Endometrium (tissue), 2 donors: ENCODE results near the gene DNAI1.

ENCODE experiments used
- FAIRE-seq: peaks from 2 replicates; lab custom pipeline; 2012; peaks lifted over from hg19 to GRCh38; lab: Jason Lieb, UNC
- donor health status: control.
- donor health status: control.

DNAI1 gene

GRCh38 chr9:34558919-34559623 lies 100.5 kb downstream of the DNAI1 start:
- FAIRE-seq, result no peak

- no peak for FAIRE-seq
Observed at GRCh38 chr9:34559624-34560455, 101.2 kb downstream of the DNAI1 start.

GRCh38 chr9:34560599-34561214 lies 102.1 kb downstream of the DNAI1 start:
- FAIRE-seq, result no peak

GRCh38 chr9:34562135-34562745 lies 103.6 kb downstream of the DNAI1 start:
- no peak for FAIRE-seq

DNA sequence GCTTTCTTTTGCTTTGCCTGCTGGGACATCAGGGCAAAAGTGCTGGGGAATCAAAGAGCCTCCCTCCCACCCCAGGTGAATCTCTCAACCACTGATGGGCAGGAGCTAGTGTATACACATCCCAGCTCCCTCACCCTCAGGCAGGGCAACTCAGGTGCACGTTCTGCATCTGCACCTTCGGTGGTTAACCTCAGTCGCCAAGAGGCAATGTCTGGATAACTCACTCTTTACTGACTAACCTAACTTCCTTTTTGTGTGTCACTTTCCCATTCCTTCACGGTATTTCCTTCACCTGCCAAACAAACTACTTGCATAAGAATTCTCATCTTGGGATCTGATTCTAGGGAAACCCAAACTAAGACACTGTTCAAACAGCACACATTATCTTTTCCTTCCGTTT lies 104.7 kb downstream of the DNAI1 start:
- FAIRE-seq, result no peak

GRCh38 chr9:34564617-34565016 lies 106.0 kb downstream of the DNAI1 start:
- no peak for FAIRE-seq

DNA sequence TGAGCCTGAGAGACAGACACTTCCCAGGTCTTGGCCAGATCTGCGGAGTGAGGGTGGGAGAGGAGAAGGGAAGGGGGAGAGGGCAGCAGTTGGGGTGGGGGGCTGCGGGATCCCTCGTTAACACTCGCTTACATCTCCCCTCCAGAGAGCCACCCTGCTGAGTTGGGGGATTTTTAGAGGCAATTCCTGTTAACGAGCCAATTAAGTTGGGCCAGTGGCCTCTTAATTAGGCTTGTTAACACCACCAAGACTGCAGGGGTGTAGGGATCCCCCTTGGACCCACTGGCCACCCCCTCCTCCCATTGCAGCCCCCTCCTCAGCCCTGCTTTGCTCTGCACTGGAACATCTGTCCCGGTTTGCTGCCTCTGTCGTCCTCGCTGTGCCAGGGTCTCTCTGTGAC lies 107.3 kb downstream of the DNAI1 start:
- FAIRE-seq, result no peak

DNA sequence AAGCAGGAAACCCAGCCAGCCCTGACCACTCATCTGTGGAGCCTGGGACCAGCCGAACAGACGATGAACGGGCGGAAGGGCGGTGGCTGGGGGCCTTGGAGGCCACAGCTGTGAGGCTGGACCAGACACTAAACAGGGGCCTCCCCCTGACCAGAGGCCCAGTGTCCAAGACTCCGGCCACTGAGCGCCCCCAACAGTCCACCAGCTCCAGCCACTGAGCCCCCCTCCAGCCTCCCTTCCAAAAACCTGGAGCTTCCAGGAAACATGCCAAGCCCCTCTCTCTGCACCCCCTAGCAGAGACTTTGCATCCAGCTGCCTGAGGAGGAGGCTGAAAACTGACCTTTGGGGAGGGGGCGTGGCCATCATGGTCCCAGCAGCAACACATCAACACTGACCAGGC lies 107.7 kb downstream of the DNAI1 start:
- no peak for FAIRE-seq

DNA sequence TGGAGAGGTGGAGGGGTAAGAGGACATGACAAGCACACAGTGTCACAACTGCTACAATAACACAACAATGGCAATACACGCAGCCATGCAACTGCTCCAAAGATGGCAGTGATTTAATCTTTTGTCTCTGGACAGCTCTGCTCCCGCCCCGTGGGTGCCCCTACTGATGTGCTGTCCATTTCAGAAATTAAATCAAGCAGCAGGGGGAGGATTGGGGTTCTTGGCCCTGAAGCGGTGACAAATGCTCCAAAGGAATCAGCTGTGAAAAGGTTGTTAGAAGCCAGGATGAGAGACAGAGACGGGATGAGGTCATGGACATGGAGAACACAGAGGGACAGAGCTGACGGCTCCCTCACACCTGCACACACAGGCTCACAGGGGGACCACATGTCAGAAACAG lies 108.4 kb downstream of the DNAI1 start:
- no peak for FAIRE-seq

- no peak for FAIRE-seq
Observed at GRCh38 chr9:34568133-34568532, 109.5 kb downstream of the DNAI1 start.

DNA sequence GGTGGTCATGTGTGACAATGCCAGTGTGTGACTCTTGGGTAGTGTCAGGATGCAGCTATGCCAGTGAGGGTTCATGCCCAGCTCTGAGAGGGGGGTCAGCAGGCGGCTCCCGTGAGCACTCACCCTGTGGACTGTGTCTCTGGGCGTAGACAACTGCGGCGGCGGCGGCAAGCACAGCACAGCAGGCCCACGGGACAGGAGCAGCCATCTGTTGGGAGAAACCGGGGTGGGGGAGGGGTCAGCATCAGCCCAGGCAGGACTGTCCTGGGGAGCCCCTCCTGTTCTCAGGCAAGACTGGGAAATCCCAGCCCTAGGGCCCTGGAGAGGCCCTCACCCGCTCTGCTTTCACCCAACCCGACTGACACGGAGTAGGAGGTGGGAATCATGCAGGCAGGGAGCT lies 110.2 kb downstream of the DNAI1 start:
- no peak for FAIRE-seq

GRCh38 chr9:34570376-34570775 lies 111.8 kb downstream of the DNAI1 start:
- no peak for FAIRE-seq
